Fibroblast of pulmonary artery (primary cell): ENCODE data around the gene KRTAP5-5.
A peak's percentile ranks its signal among the peaks of the same experiment; 100 is the strongest.

ENCODE experiments used
- DNase-seq: peaks from one replicate; pipeline ENCODE4 v3.0.0-alpha.2; 2010; ENCODE audit warnings: low read depth
- H3K4me3 ChIP-seq: replicated peaks from 2 replicates; pipeline ENCODE4 v1.5.1; 2011; ENCODE audit warnings: low read depth, mild to moderate bottlenecking, control low read depth, low read length, moderate library complexity
- TF ChIP-seq, protein P1 (sequence below): IDR thresholded peaks from 2 replicates; pipeline ENCODE4 v1.5.1; 2011; ENCODE audit warnings: mild to moderate bottlenecking, control low read depth, low read length, inconsistent platforms; ENCODE audit errors: missing control alignments

Gene KRTAP5-5

DNA sequence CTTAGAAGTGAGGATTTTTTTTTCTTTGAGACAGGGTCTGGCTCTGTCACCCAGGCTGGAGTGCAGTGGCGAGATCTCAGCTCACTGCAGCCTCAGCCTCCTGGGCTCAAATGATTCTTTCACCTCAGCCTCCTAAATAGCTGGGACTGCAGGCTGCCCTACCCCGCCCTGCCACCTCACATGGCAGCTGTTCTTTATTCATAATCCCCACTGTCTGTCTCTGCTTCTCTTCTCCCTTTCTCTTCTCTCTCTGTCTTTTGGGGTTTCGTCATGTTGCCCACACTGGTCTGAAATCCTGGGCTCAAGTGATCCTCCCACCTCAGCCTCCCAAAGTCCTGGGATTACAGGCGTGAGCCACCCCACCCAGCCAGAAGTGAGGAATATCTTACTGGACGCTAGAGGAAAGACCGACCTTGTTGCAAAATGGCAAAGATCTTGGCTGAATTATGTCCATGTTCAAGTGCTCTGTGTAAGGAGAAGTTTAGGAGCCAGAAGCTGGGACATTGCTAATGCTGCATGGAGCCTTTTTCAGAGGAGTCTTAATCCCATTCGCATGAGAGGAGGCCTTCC, 21.9 kb downstream of the KRTAP5-5 start:
- TF ChIP-seq, protein P1, sequence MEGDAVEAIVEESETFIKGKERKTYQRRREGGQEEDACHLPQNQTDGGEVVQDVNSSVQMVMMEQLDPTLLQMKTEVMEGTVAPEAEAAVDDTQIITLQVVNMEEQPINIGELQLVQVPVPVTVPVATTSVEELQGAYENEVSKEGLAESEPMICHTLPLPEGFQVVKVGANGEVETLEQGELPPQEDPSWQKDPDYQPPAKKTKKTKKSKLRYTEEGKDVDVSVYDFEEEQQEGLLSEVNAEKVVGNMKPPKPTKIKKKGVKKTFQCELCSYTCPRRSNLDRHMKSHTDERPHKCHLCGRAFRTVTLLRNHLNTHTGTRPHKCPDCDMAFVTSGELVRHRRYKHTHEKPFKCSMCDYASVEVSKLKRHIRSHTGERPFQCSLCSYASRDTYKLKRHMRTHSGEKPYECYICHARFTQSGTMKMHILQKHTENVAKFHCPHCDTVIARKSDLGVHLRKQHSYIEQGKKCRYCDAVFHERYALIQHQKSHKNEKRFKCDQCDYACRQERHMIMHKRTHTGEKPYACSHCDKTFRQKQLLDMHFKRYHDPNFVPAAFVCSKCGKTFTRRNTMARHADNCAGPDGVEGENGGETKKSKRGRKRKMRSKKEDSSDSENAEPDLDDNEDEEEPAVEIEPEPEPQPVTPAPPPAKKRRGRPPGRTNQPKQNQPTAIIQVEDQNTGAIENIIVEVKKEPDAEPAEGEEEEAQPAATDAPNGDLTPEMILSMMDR: no peak
- DNase-seq: no peak
- no peak overlapping the region for H3K4me3 ChIP-seq

DNA sequence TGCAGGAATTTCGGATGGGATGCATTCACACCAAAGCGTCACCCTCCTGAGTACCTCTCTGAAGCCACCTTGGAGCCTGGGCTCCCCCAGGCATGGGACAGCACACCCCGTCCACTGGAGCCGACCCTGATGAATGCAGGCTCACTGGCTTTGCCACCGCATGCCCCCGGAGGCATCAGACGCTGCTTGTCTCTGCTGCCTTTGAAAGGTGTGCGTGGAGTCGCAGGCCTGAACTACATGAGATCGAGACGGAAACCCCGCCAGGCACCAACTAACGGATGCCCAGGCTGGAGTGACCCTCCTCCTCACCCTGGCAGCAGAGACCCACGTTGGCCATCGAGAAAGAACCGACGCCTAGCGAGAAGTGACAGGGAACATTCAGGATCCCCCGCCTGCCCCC, 22.5 kb downstream of the KRTAP5-5 start:
- H3K4me3 ChIP-seq: no peak overlapping the region
- DNase-seq: no peak
- TF ChIP-seq, protein P1: no peak

DNA sequence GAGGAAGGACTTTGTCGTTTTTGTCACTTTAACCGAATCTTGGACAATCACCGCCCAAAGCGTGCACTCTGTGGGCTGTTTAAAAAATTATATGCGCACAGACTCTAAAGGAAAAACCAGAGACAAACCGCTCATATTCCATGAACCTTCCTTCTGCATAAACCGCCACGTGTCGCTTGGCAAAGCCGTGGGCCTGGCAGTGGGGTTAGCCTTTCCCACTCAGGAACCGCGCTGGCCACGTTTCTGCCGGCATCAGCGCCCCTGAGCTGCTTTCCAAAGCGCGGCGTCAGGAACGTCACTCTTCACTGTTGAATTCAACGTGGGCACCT, 22.8 kb downstream of the KRTAP5-5 start:
- no peak for DNase-seq
- no peak overlapping the region for H3K4me3 ChIP-seq
- TF ChIP-seq, protein P1: no peak

DNA sequence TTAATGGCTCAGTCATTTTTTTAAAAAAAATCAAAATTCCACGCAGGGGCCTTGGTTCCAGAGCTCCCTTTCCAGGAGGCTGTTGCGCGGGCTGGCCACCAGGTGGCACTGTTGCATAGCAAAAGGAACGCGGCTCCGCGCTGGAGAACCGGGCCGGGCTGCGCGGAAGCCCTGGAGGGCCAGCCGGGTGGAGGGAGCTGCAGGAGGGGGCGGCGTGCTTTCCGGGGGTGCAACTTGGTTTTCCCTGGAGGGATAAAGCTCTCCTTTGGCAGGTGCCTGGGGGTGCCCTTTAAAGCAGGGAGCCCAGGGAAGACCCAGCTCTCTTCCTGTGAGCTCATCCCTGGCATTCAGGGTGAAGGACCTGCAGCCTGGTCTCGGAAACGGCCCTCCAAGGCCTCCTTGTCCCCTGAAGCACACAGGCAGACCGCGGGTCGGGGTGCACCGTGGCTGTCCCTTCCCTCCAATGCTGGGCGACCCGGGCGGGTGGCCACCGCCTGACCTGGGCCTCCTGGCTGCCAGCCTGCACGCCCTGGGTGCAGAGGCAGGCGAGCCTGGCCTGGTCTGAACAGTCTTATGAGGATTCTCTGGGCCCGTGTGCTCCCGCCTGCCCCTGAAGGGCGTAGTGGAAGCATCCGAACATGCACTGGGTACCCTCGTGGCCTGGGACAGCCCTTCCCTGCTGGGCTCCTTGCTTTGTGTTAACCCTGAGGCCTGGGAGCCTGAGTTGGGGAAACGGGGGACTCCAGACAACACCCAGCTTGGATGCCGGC, 23.4 kb downstream of the KRTAP5-5 start:
- H3K4me3 ChIP-seq: no peak overlapping the region
- TF ChIP-seq, protein P1: peak; percentile 81
- DNase-seq: peak; percentile 57

DNA sequence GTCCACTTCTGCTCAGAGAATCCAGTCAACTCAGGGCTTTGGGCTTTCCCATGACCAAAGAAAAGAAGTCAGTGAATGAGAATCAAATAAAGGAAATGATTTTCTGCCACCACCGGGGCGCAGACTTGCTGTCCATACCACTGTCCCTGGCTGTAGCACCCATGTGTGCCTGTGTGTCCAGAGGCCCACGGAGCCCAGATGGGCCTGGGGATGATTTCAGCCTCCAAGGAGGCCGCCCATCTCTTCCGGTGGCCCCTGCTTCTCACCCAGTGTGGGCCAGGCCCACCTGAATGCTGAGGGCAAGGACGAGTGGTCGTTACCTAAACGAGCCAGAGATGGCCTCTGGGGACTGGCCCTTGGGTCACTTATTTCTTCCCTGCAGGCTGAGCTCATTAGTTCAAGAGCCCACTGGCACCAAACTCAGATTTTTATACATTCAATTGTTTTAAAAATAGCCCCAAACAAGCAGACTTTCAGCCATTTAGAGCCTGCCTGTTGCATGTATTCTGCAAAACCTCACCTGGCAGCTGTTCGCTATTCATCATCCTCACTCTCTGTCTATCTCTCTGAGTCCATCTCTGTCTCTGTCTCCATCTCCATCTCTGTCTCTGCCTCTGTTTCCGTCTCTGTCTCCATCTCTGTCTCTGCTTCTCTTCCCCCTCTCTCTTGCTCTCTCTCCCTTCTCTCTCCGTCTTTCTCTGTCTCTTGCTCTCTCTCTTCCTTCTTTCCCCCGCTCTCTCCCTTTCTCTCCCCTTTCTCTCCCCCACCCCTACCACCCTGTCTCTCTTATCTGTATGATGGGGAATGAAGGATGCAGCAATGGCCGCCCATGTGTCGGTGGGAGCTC, 24.2 kb downstream of the KRTAP5-5 start:
- H3K4me3 ChIP-seq: no peak overlapping the region
- TF ChIP-seq, protein P1: no peak
- DNase-seq: no peak

DNA sequence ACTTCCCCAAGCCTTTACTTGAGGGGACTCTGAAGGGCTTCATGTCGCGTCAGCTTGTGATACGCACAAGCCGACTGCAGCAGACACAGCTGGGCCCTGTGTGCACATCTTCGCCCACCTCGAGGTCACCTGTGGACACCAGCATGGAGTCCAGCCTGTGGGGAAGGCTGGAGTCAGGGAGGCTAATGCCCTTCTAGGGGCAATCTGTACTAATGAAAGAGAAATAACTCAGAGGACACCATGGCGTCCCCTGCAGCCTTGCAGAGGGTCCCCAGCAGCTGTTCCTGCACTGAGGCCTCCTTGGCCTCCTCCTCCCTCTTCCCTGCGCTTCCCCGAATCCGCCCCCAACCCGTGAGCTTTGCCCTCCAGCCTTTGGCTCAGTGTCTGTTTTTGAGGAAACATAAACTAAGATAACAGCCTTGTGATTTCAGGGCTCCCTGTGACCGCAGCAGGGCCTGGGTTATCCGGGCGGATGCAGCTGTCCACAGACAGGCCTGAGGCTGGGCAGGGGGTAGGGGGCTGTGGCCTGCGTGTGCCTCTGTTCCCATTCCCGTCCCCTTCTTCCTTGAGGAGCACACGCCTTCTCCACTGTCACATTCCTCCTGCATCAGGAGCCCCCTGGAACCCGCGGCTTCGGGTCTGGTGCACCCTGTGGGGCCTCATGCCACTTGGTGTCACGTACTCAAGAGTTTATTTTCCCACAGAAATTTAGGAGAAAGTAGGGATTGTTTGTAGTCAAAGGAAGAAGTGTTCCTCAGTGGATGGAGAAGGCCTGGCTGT, 25.0 kb downstream of the KRTAP5-5 start:
- H3K4me3 ChIP-seq: no peak overlapping the region
- TF ChIP-seq, protein P1: no peak
- DNase-seq: no peak
